Prostate gland (tissue), 2 donors: ENCODE data around the gene IGF1R. TPM values are rescaled to one million over a fixed set of nuclear protein-coding genes. Genes with fewer than 3 reads are reported as not detected.
A peak's percentile ranks its signal among the peaks of the same experiment; 100 is the strongest.

Experiments used
- DNase-seq: peaks from one replicate; pipeline ENCODE4 v3.0.0-alpha.2; 2019; ENCODE audit warnings: low spot score
- H3K27ac ChIP-seq, 2 donors: fragments of 200-600 bp; sonication (generic); 2 replicates each; pipeline ENCODE4 v1.5.1; 2017 to 2019
- H3K27me3 ChIP-seq: fragments of 200-600 bp; sonication (generic); replicated peaks from 2 replicates; pipeline ENCODE4 v1.5.1; 2019; ENCODE audit not compliant: insufficient read depth
- H3K36me3 ChIP-seq, 2 donors: fragments of 200-600 bp; sonication (generic); 1 replicate in 1 of 2; 2 replicates in 1 of 2; pipeline versions ENCODE4 v1.5.1 to v1.8.1; 2017 to 2019
- H3K4me1 ChIP-seq: fragments of 200-600 bp; sonication (generic); replicated peaks from 2 replicates; pipeline ENCODE4 v1.5.1; 2019
- H3K4me3 ChIP-seq, 2 donors: fragments of 200-600 bp; sonication (generic); 2 replicates each; pipeline ENCODE4 v1.5.1; 2017 to 2019
- H3K9me3 ChIP-seq: fragments of 200-600 bp; sonication (generic); 2 replicates; pipeline ENCODE4 v1.5.1; 2017
- CTCF ChIP-seq, 4 experiments: fragments of 200-600 bp in 2 of 4; fragments of 450-650 bp in 2 of 4; sonication (generic) in 2 of 4; IDR thresholded peaks; 1 replicate in 3 of 4; 2 replicates in 1 of 4; pipeline ENCODE4 v1.5.1; 2016 to 2019; ENCODE audit warnings: antibody characterized with exemption in 4 of 4, mild to moderate bottlenecking in 2 of 4, moderate library complexity in 2 of 4
- POLR2A ChIP-seq: fragments of 450-650 bp; IDR thresholded peaks from one replicate; pipeline ENCODE4 v1.6.1; 2016; ENCODE audit warnings: antibody characterized with exemption, mild to moderate bottlenecking
- POLR2AphosphoS5 ChIP-seq: sonication (generic); formaldehyde crosslinking; IDR thresholded peaks from one replicate; pipeline ENCODE4 v1.6.1; 2017; ENCODE audit warnings: antibody characterized with exemption
- WGBS: methylation state at CpG from one replicate; pipeline ENCODE4 v1.1.5; 2018; 5-methylcytosine and 5-hydroxymethylcytosine counted together
- intact Hi-C: fragments of 100-400 bp; cut with DNase I; formaldehyde crosslinking; loops from one replicate; pipeline ENCODE4 v1.14.2; 2022
- total RNA-seq, 2 donors: library from RNA; depleted of rRNA; stranded (reverse); fragments of >200 nt; gene quantifications; one replicate each; pipeline ENCODE4 v1.1.0, GENCODE V29; 2016

Gene IGF1R
- total RNA-seq, 2 donors from 2014 or later = 190 to 216 TPM

DNA sequence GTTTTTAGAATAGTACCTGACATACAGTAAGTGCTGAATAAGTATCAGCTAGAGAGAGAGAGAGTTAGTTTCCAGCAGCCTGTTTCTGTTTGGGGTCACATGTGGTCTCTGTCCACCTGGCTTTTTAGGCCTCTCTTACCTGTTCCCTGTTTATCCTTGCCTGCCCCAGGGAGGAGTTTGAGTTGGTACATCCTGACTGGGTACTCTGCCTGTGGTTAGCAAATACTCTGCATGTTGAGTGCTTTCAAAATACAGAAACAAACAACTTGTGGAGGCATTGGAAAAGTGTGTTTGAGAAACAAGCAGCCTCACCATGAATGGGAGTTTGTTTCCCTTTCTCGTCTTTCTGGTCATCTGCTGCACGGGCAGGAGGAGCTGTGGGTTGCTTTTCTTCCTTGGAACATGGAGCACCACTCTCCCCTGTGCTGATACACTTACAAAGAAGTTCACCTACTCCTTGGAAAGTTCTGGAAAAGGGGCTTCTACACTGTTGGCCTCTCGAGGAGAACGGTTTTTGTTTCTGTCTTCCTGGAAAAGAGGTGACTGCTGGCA lies 193.2 kb downstream of the IGF1R start:
- no peaks in the 10 kb centered on the region for H3K36me3 ChIP-seq
- intact Hi-C loops = no loop called here
- H3K4me3 ChIP-seq = no peak overlapping the region
- no peaks in the 10 kb centered on the region for H3K4me1 ChIP-seq
- no peaks in the 10 kb centered on the region for H3K9me3 ChIP-seq
- WGBS = 60% methylated on average over 4 of the region's 4 CpGs
- peak overlapping the region in 1 of 2 donors; percentile 5 for H3K27ac ChIP-seq
- TF ChIP-seq POLR2AphosphoS5 = no peak
- TF ChIP-seq CTCF (IDR thresholded peaks at IDR 0.05) = no peak
- TF ChIP-seq POLR2A = no peak
- no peaks in the 10 kb centered on the region for H3K27me3 ChIP-seq
- no peak for DNase-seq

DNA sequence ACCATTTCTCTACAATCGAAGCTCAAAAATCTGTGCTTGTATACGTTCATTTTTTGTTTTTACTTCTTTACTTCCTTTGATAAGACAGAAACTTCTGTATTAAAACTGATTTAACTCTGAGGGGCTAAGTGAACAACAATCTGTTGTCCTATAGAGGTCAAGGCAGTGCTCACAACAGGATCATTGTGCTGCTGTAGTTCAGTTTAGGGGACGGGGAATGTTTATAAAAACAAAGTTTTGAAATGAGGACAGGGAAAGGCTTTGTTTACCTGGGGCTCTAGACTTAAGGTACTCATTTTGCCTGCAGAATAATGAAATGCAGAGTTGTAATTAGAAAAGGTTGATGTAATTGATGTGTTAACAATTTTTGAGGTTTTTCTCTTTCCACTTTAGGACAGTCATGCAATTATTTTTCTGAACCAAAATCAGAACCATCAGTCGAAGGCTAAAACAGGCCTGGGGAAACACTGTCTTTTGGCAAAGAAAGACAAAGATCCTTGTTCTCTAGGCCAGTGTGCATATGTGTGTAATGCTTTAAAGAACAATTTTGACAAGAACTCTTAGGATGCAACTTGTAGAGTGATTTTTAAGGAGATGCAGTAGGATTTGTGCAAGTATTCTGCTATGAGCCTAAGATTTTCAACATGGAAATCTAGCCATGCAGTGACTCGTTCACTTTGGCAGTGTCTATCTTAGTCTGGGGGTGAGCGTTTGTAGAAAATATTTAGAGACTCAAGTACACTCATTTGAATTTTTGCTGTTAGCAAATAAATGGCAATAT lies 194.0 kb downstream of the IGF1R start:
- no peak for TF ChIP-seq CTCF (IDR thresholded peaks at IDR 0.05)
- no peak for TF ChIP-seq POLR2A
- no peak for TF ChIP-seq POLR2AphosphoS5
- 60% methylated on average over 6 of the region's 6 CpGs for WGBS
- intact Hi-C loops = no loop called here

GRCh38 chr15:98842973-98843285 lies 194.6 kb downstream of the IGF1R start:
- intact Hi-C loops = no loop called here
- H3K27ac ChIP-seq = no peak overlapping the region

More for the DNA sequence above, 194.0 kb downstream of the IGF1R start:
- H3K4me3 ChIP-seq = no peak overlapping the region
- peak overlapping the region in 1 of 2 donors; percentile 5 for H3K27ac ChIP-seq
- H3K36me3 ChIP-seq = no peaks in the 10 kb centered on the region
- no peaks in the 10 kb centered on the region for H3K27me3 ChIP-seq
- no peaks in the 10 kb centered on the region for H3K9me3 ChIP-seq
- no peak for DNase-seq
- H3K4me1 ChIP-seq = no peaks in the 10 kb centered on the region

GRCh38 chr15:98843844-98844243 lies 195.5 kb downstream of the IGF1R start:
- WGBS = 83% methylated on average over 4 of the region's 4 CpGs
- H3K27me3 ChIP-seq = no peaks in the 10 kb centered on the region
- no peak for DNase-seq
- TF ChIP-seq POLR2AphosphoS5 (no peak), POLR2A (no peak), CTCF (IDR thresholded peaks at IDR 0.05) (no peak)
- no peaks in the 10 kb centered on the region for H3K36me3 ChIP-seq
- no peaks in the 10 kb centered on the region for H3K4me1 ChIP-seq
- H3K27ac ChIP-seq = no peak overlapping the region
- intact Hi-C loops = no loop called here
- H3K4me3 ChIP-seq = no peak overlapping the region
- no peaks in the 10 kb centered on the region for H3K9me3 ChIP-seq

More at GRCh38 chr15:98842973-98843285, 194.6 kb downstream of the IGF1R start:
- Histone ChIP-seq H3K4me1 (no peaks in the 10 kb centered on the region), H3K4me3 (no peak overlapping the region), H3K36me3 (no peaks in the 10 kb centered on the region), H3K9me3 (no peaks in the 10 kb centered on the region), H3K27me3 (no peaks in the 10 kb centered on the region)
- WGBS = 69% methylated on average over 4 of the region's 4 CpGs
- TF ChIP-seq POLR2A = no peak
- no peak for DNase-seq

- peak overlapping the region in 1 of 2 donors; percentile 10 for H3K27ac ChIP-seq
- no peaks in the 10 kb centered on the region for H3K27me3 ChIP-seq
- H3K36me3 ChIP-seq = no peaks in the 10 kb centered on the region
- no peak overlapping the region for H3K4me3 ChIP-seq
- no peaks in the 10 kb centered on the region for H3K4me1 ChIP-seq
- intact Hi-C loops = no loop called here
- no peak for DNase-seq
- 44% methylated on average over 3 of the region's 3 CpGs for WGBS
- TF ChIP-seq POLR2AphosphoS5 = no peak
- no peak for TF ChIP-seq POLR2A
- no peak for TF ChIP-seq CTCF (IDR thresholded peaks at IDR 0.05)
- H3K9me3 ChIP-seq = no peaks in the 10 kb centered on the region
These were observed 195.9 kb downstream of the IGF1R start for GRCh38 chr15:98844261-98844660.
